Stimulated activated CD8-positive, alpha-beta memory T cell treated with anti-CD3 and anti-CD28 coated beads, Interleukin-4, amount 100 ng/mL, for 4 hours (primary cell): Measurements from ENCODE around the gene RPL13.

Experiments used
- DNase-seq, 2 donors: peaks; one replicate each; pipeline ENCODE4 v3.0.0-alpha.2; 2020; ENCODE audit warnings: low read depth in 2 of 2, low spot score in 1 of 2

The RPL13 gene

GRCh38 chr16:89560378-89561141 lies at the start of gene RPL13:
Gene RPL13 (plus strand): TSS chr16:89560682. CDS start chr16:89560960, 278 bp downstream.
- DNase-seq = peak; percentile 78 to 86

GRCh38 chr16:89511374-89511773 lies 49.1 kb upstream of the RPL13 start:
- no peak for DNase-seq

GRCh38 chr16:89512453-89512852 lies 48.0 kb upstream of the RPL13 start:
- DNase-seq = no peak

- no peak for DNase-seq
These were observed 43.4 kb upstream of the RPL13 start for GRCh38 chr16:89517128-89517527.

GRCh38 chr16:89519881-89520280 lies 40.6 kb upstream of the RPL13 start:
- no peak for DNase-seq

GRCh38 chr16:89522287-89522686 lies 38.2 kb upstream of the RPL13 start:
- no peak for DNase-seq

- DNase-seq = no peak
These were observed 36.7 kb upstream of the RPL13 start for GRCh38 chr16:89523680-89524344.

GRCh38 chr16:89525146-89525913 lies 35.2 kb upstream of the RPL13 start:
- DNase-seq = no peak

GRCh38 chr16:89529097-89529496 lies 31.4 kb upstream of the RPL13 start:
- no peak for DNase-seq

- DNase-seq = no peak
These were observed 29.8 kb upstream of the RPL13 start for GRCh38 chr16:89530401-89531381.

GRCh38 chr16:89531821-89532526 lies 28.5 kb upstream of the RPL13 start:
- no peak for DNase-seq

- DNase-seq = no peak
These were observed 26.2 kb upstream of the RPL13 start for GRCh38 chr16:89534252-89534756.

- DNase-seq = no peak
These were observed 24.1 kb upstream of the RPL13 start for GRCh38 chr16:89536371-89536770.

GRCh38 chr16:89536886-89537548 lies 23.5 kb upstream of the RPL13 start:
- DNase-seq = no peak

GRCh38 chr16:89537549-89537925 lies 22.9 kb upstream of the RPL13 start:
- DNase-seq = no peak

- DNase-seq = no peak
These were observed 22.2 kb upstream of the RPL13 start for GRCh38 chr16:89538286-89538685.

GRCh38 chr16:89540557-89540956 lies 19.9 kb upstream of the RPL13 start:
- DNase-seq = no peak

- DNase-seq = no peak
These were observed 18.7 kb upstream of the RPL13 start for GRCh38 chr16:89541792-89542191.

- no peak for DNase-seq
These were observed 16.4 kb upstream of the RPL13 start for GRCh38 chr16:89544113-89544512.

GRCh38 chr16:89544713-89545043 lies 15.8 kb upstream of the RPL13 start:
- DNase-seq = no peak
